ENCODE data around the gene ZNF594.
"Not testable (repeated sequence)": the region's sequence is repeated elsewhere in the genome, so short reads cannot be mapped to it uniquely, and the experiment has no call there.

Gene ZNF594

GRCh38 chr17:5200360-5200759, 8.7 kb upstream of the ZNF594 start:
- no peak for DNase-seq

- DNase-seq = no peak
These were observed 6.8 kb upstream of the ZNF594 start for GRCh38 chr17:5198472-5198871.

DNA sequence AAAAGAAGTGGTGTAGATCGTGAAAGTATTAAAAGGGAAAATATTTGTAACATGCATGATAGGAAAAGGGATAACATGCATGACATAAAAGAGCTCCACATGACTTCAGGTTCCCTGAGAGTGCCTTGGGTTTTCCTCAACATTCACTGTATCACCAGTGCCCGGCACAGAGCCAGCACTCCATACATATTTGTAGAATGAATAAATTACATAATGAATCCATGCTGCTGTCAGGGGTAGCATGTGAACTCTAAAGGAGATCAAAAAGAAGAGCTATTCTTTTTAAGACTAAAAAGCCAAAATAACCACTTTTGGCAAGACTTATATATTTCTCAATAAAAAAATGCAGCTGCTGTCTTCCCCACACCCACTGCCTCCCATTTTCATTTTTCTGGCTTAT, 2.7 kb upstream of the ZNF594 start:
- DNase-seq = no peak

- DNase-seq = no peak
These were observed 7.4 kb downstream of the ZNF594 start for GRCh38 chr17:5184288-5184687.

GRCh38 chr17:5183410-5183793, 8.3 kb downstream of the ZNF594 start:
- DNase-seq = no peak

DNA sequence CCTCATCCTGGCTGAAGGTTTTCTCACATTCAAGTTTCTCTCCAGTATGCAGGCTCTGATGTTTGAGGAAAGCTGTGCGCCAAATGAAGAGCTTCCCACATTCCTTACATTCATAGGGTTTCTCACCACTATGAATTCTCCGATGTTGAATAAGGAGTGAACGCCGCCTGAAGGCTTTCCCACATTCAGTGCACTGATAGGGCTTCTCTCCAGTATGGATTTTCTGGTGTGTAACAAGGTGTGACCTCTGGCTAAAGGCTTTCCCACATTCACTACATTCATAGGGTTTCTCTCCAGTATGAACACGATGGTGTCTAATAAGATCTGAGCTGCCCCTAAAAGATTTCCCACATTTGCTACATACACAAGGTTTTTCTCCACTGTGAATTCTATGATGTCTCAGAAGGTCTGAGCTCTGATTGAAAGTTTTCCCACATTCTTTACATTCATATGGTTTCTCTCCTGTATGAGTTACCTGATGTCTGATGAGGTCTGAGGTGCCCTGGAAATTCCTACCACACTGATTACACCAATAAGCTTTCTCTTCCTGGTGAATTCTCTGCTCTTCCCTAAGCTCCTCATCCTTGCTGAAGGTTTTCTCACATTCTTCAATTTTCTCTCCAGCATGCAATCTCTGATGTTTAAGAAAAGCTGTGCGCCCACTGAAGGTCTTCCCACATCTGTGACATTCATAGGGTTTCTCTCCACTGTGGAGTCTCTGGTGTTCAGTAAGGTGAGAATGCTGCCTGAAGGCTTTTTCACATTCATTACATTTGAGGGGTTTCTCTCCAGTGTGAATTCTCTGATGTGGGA, 8.9 kb downstream of the ZNF594 start:
- DNase-seq = no peak

- no peak for DNase-seq
These were observed 10.0 kb downstream of the ZNF594 start for GRCh38 chr17:5181509-5182305.

- DNase-seq = no peak
These were observed 12.7 kb downstream of the ZNF594 start for GRCh38 chr17:5179003-5179402.

DNA sequence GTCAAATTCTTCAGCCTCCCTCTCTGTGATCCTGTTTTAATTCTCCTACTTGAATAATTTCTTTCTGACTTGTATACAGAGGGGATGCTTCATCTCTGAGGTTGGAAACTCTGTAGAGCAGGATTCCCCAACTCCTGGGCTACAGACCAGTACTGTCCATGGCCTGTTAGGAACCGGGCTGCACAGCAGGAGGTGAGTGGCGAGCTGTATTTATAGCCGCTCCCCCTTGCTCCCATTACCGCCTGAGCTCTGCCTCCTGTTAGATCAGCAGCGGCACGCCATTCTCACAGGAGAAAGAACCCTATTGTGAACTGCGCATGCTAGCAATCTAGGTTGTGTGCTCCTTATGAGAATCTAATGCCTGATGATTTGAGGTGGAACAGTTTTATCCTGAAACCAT, 16.6 kb downstream of the ZNF594 start:
- DNase-seq = not testable (repeated sequence)

DNA sequence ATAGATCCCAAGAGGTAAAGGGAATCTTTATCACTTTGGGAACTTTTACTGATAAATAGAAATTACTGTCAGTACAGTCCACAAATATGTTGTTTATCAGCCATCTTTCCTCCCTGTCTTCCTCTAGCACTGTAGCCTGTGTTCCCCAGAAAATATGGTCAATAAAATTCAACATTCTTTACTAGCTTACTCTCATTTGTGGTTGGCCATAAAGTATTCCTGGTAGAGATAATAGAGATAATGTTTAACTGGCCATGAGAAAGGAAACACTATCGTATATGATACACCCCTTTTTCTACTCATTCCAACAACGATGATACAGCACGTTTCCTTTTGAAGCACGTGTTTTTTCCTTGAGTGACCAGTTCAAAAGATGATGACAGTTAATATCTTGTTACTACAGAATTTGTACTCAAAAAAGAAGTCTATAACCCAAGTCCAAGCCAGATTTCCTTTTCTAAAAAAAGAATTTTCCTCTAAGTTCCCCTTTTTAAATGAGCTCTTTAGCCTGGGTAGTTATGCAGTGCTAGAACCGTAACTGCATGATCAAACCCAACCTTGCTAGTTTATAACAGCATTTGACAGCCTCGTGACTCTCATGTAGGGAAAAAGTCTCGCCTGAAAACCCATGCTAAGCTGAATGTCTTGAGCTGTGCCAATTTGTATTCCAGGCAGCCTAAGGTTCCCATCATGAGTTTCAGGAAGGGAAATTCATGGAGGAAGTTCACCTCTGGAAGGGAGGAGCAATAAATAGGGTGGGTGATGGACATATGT, 25.7 kb downstream of the ZNF594 start:
- DNase-seq = peak; percentile 49

DNA sequence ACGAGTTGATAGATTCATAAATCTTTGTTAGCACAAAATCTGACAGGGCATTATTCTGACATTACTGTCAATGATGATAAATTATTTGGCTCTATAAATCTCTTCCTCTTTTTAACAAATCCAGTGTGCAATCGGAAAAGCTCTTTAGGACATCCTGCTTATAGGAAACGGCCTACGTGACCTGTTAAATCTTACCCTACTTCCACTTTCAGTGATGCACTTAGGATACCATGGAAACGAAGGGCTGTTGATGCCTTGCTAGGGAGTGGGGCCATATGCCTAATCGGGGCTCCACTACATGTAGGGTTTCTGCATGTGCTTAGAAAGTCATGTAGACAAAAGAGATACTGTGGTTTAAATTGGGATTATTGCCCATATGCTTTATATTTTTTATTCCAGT, 27.2 kb downstream of the ZNF594 start:
- DNase-seq = no peak

GRCh38 chr17:5161793-5162192, 29.9 kb downstream of the ZNF594 start:
- DNase-seq = not testable (repeated sequence)

DNA sequence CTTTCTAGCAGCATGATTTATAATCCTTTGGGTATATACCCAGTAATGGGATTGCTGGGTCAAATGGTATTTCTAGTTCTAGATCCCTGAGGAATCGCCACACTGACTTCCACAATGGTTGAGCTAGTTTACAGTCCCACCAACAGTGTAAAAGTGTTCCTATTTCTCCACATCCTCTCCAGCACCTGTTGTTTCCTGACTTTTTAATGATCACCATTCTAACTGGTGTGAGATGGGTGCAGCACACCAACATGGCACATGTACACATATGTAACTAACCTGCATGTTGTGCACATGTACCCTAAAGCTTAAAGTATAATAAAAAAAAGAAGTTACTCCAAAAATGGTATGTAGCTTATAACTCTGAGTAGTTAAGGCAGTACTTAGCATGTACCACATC, 31.0 kb downstream of the ZNF594 start:
- DNase-seq = not testable (repeated sequence)

- not testable (repeated sequence) for DNase-seq
These were observed 45.5 kb downstream of the ZNF594 start for GRCh38 chr17:5146122-5146521.

- DNase-seq = not testable (repeated sequence)
These were observed 48.8 kb downstream of the ZNF594 start for GRCh38 chr17:5142877-5143276.

GRCh38 chr17:5139458-5139732, 52.3 kb downstream of the ZNF594 start:
- DNase-seq = no peak

- DNase-seq = no peak
These were observed 52.8 kb downstream of the ZNF594 start for GRCh38 chr17:5138616-5139457.

GRCh38 chr17:5138198-5138544, 53.5 kb downstream of the ZNF594 start:
- not testable (repeated sequence) for DNase-seq

GRCh38 chr17:5137511-5138197, 54.0 kb downstream of the ZNF594 start:
- DNase-seq = not testable (repeated sequence)

DNA sequence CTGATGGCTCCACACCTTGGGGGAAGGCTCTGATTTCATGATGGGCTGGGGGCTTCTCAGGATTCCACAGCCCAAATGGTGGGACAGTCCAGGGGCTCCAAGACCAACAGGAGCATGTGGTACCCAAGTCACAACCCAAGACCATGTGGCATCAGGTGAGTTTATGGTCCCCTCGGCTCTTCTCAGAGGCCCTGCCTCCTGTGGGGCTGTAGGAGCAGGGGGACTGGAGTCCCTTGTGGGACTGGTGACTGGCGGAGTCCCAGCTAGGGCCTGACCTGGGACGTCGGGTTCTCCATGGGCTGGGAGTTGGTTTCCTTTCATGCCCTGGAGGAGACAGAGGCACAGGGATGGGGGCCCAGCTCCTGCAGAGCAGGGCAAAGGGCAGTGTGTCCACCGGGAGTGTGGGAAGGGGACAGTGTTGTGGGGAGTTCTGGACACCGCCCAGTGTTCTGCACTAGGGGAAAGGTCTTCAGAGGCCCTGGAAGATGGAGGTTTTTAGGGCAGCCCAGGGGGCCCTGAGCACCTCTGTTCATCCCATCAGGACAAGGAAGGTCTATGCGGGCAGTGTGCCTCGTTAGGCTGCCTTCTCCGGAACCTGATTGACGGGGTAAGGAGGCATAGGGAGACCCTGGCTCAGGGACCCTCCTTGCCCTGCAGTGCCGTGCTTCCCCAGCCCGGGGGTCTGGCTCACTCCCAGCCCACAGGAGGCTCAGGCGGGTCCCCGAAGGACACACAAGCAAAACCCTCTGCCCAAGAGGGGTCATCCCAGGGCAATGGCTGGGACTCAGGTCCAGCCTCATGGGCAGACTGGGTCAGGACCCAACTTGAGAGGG, 54.9 kb downstream of the ZNF594 start:
- not testable (repeated sequence) for DNase-seq

Data from hematopoietic multipotent progenitor cell treated with erythropoietin and hydrocortisone succinate and interleukin-3 and kit ligand, for 4 days (in vitro differentiated cells).